MM.1S (cell line): ENCODE measurements around the gene GPC3.

ENCODE experiments used
- CTCF ChIP-seq: fragments of 300-600 bp; sonication (generic); IDR thresholded peaks from 2 replicates; pipeline ENCODE4 v1.5.1; 2016; ENCODE audit warnings: antibody characterized with exemption, low read length, mixed read lengths
- EZH2 ChIP-seq: fragments of 300-600 bp; sonication (generic); optimal IDR thresholded peaks from 2 replicates; pipeline ENCODE3; 2017; ENCODE audit warnings: low read depth, mild to moderate bottlenecking, antibody characterized with exemption, low read length, mixed read lengths

GRCh38 chrX:133837091-133837490 is 148.3 kb downstream of the GPC3 start:
- TF ChIP-seq CTCF (no peak), EZH2 (no peak)
